Fibroblast of pulmonary artery (primary cell): ENCODE results near the gene PLXND1.
"Not testable (repeated sequence)": the region's sequence is repeated elsewhere in the genome, so short reads cannot be mapped to it uniquely, and the experiment has no call there.

Experiments used
- DNase-seq: peaks from one replicate; pipeline ENCODE4 v3.0.0-alpha.2; 2010; ENCODE audit warnings: low read depth
- H3K4me3 ChIP-seq: replicated peaks from 2 replicates; pipeline ENCODE4 v1.5.1; 2011; ENCODE audit warnings: low read depth, mild to moderate bottlenecking, control low read depth, low read length, moderate library complexity
- TF ChIP-seq, protein P1 (sequence below): IDR thresholded peaks from 2 replicates; pipeline ENCODE4 v1.5.1; 2011; ENCODE audit warnings: mild to moderate bottlenecking, control low read depth, low read length, inconsistent platforms; ENCODE audit errors: missing control alignments

PLXND1 gene

DNA sequence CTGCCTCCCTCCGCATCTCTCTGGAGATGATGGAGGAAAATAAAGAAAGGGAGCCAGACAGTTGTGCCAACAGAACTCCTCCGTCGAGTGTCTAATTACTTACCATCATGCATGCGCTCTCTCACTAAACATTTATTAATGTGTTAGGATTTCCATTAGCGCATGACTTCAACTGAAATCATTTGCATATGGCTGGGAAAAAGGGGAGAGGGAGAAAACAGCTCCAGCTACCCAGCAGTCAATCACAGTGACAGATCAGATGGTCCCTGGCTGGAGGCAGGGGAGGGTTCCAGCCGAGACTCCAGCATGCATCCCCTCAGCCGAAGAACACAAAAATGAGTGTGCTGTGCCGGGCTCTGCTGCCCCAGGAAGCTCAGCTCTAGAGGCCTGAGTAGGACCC, 84.9 kb downstream of the PLXND1 start:
- DNase-seq, result no peak
- TF ChIP-seq, protein P1, sequence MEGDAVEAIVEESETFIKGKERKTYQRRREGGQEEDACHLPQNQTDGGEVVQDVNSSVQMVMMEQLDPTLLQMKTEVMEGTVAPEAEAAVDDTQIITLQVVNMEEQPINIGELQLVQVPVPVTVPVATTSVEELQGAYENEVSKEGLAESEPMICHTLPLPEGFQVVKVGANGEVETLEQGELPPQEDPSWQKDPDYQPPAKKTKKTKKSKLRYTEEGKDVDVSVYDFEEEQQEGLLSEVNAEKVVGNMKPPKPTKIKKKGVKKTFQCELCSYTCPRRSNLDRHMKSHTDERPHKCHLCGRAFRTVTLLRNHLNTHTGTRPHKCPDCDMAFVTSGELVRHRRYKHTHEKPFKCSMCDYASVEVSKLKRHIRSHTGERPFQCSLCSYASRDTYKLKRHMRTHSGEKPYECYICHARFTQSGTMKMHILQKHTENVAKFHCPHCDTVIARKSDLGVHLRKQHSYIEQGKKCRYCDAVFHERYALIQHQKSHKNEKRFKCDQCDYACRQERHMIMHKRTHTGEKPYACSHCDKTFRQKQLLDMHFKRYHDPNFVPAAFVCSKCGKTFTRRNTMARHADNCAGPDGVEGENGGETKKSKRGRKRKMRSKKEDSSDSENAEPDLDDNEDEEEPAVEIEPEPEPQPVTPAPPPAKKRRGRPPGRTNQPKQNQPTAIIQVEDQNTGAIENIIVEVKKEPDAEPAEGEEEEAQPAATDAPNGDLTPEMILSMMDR, result no peak
- H3K4me3 ChIP-seq, result no peak overlapping the region

DNA sequence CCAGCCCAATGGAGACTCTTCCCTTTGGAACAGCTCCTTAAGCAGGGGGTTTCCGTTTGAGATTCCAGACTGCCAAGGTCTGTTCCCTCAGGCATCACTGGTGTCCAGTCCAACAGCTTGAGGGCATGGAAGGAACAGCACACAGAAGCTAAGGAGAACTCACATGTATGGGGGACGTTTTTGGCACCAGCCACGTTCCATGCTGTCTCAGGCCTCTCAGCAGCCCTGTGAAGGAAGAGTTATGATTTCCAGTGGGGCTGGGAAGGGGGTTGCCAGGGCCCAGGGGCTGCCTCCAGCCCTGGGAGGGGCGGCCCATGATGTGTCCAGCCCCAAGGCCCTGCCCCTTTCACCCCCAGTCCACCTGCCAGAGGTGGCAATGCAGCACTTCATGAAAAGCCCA, 85.5 kb downstream of the PLXND1 start:
- TF ChIP-seq, protein P1, result no peak
- H3K4me3 ChIP-seq, result no peak overlapping the region
- DNase-seq, result no peak

DNA sequence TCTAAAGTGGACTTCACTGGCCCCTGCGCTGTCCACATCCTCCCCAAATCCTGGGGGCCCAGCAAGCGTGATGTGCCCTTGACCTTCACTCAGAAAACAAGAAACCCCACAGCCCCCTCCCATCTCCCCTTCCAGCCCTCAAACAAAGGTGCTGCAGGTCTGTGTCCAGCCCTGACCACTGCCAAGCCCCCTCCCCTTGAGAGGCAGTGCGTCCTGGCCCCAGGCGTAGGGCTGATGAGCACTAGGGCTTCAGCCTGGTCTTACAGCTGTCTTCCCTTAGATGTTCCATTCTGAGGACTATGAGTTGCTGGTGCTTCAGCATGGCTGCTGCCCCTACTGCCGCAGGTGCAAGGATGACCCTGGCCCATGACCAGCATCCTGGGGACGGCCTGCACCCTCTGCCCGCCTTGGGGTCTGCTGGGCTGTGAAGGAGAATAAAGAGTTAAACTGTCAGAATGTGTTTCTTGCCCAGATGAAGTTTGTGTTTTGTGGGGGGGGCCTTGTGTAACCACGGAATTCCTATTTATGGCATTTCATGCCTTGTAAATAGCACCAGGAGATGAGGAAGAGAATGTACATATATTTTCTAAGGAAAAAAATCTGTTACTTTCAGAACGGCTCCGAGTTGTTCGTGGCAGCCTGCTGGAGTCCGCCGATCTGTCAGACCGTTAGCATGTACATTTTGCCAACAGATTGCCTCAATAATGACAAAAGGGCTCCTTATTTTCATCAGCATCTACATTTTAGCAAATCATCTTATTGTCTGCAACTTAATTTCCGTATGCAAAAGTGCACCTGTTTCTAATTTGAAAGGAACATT, 86.4 kb downstream of the PLXND1 start:
- no peak overlapping the region for H3K4me3 ChIP-seq
- TF ChIP-seq, protein P1, result no peak
- no peak for DNase-seq

DNA sequence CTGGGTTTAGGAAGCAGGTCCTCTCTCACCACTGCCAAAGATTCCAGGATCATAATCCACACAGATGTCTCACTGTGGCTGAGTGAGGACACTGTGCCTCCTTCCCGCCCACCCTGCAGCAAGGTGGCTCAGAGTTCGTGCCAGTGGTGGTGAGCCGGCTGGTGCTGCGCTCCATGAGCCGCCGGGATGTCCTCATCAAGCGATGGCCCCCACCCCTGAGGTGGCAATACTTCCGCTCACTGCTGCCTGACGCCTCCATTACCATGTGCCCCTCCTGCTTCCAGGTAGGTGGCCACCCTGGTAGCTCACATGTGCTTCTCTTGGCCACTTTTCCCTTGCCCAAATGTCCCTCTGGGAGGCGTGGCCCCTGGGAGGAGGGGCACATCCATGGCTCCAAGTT, 87.0 kb downstream of the PLXND1 start:
- no peak for DNase-seq
- TF ChIP-seq, protein P1, result no peak
- H3K4me3 ChIP-seq, result no peak overlapping the region

DNA sequence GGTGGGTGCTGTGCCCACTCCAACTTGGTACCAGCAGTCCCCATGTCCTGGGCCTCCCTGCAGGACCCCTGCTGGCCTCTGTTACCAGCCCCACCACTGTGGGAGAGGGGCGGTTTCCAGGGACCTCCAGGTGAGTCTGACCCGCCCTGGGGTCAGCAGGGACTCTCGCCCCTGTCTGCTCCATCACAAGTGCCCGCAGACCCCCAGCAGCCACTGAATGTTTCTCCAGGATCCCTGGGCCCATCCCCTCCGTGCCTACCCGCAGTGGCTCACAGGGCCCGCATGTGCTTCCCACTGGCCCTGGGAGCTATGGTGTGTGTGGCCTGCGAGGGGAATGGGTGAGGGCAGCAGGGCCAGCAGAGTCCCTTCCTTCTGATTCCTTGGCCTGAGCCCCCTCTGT, 87.9 kb downstream of the PLXND1 start:
- TF ChIP-seq, protein P1, result no peak
- no peak overlapping the region for H3K4me3 ChIP-seq

DNA sequence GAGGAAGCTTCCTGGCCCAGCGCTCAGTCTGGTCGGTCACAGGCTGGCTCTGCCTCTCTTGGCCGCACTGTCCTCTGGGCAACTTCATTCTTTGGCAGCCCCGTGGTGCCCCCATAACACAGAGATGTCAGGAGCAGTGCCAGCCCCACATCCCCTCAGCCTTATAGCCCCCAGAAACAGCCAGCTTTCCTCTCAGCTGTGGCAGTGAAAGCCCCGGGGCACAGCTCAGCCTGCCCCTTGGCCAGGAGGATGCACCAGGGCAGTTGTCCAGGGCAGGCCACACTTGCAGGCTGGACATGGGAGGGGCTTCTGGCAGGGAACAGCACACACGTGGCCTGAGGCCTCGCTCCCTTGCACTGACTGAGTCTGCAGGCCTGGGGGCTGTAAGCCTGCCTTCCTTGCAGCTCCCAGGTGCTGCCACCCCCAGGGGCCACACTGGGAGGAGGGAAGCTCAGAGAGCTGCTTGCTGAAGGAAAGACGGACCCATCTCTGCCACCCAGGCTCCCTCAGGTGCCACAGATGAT, 88.4 kb downstream of the PLXND1 start:
- no peak overlapping the region for H3K4me3 ChIP-seq
- DNase-seq, result no peak
- TF ChIP-seq, protein P1, result no peak

More for the DNA sequence above, 87.9 kb downstream of the PLXND1 start:
- DNase-seq, result no peak

DNA sequence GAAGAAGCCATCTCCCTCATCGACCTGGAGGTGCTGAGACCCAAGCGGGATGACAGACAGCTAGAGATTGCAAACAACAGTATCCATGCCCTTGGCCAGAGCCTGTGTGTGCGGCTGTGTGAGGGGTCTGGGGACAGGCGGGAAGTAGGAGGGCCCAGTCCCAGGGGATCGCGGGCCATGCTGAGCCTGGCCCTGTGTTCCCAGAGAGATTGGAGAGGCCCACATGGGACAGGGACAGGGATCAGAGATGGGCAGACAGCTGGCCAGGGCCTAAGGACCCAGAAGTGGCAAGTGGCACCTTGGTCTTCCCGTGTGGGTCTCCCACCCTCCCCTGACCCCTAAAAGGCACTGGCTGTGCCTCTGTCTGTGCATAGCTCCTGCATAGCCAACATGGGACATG, 89.0 kb downstream of the PLXND1 start:
- no peak overlapping the region for H3K4me3 ChIP-seq
- DNase-seq, result no peak
- TF ChIP-seq, protein P1, result no peak

DNA sequence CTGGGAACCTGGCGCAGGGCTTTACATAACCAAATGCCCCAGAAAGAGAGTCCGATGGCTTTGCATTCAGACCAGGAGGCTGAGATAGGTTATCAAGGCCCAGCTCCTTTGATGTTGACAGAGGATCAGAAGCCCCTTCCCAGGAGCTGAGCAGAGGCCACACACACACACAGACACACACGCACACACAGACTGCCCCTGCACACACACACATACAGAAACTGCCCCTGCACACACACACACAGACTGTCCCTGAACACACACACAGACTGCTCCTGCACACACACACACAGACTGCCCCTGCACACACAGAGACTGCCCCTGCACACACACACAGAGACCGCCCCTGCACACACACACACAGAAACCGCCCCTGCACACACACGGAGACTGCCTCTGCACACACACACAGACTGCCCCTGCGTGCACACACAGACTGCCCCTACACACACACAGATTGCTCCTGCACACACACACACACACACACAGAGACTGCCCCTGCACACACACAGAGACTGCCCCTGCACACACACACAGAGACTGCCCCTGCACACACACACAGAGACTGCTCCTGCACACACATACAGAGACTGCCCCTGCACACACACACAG, 90.5 kb downstream of the PLXND1 start:
- not testable (repeated sequence) for H3K4me3 ChIP-seq, DNase-seq

DNA sequence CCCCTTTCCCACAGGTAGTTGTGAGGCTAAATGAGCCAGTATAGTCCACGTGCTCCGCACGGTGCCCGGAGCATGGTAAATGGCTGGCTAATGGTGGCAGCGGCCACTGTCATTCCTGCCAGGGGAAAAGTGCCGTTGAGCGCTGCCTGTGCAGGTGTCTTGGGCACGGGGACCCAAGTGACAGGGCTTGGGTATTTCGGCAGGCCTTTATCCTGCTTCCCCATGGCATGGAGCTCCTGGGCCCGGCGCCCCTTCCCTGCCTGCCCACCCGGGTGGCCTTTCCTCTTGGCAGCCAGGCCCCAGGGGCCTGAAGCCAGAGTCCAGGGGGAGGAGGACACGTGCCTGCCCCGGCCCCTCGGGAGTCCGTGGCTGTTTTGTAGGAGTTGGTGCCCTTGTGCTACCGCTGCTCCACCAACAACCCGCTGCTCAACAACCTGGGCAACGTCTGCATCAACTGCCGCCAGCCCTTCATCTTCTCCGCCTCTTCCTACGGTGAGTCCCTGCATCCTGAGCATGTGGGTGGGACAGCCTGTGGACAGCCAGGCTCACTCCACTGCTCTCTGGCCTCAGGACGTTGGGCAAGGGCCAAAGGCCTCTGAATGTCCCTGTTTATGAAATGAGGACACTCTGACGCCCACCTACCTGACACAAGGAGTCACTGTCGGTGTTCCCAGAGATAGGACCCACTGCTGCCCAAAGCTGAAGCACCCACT, 91.2 kb downstream of the PLXND1 start:
- not testable (repeated sequence) for H3K4me3 ChIP-seq

More for the DNA sequence above, 91.2 kb downstream of the PLXND1 start:
- not testable (repeated sequence) for DNase-seq
